OCI-LY3 (cell line): ENCODE measurements around the gene TUBB2A.

Source experiments
- H2AFZ ChIP-seq: fragments of 200-600, 300-600 bp; shearing (Covaris generic); 2 replicates; pipeline ENCODE4 v1.6.0; 2014; ENCODE audit warnings: antibody characterized with exemption, low read depth, low read length
- H3K27ac ChIP-seq: fragments of 200-600, 300-600 bp; sonication (generic); 2 replicates; pipeline ENCODE4 v1.5.1; 2014; ENCODE audit warnings: mild to moderate bottlenecking, low read length, moderate library complexity, mixed read lengths
- H3K27me3 ChIP-seq: fragments of 200-600, 300-600 bp; sonication (generic); 2 replicates; pipeline ENCODE4 v1.6.1; 2014; ENCODE audit warnings: low read depth, low read length, mixed read lengths
- H3K36me3 ChIP-seq: fragments of 200-600, 300-600 bp; sonication (generic); replicated peaks from 2 replicates; pipeline ENCODE3; 2014; ENCODE audit warnings: low read depth, low read length, mixed read lengths
- H3K4me1 ChIP-seq: fragments of 300-600, 200-600 bp; sonication (generic); 2 replicates; pipeline ENCODE4 v1.6.1; 2014; ENCODE audit warnings: low read length, mixed read lengths
- H3K4me2 ChIP-seq: fragments of 200-600, 300-600 bp; sonication (generic); 2 replicates; pipeline ENCODE4 v1.6.1; 2014; ENCODE audit warnings: low read length, mixed read lengths
- H3K4me3 ChIP-seq: fragments of 300-600, 200-600 bp; sonication (generic); 2 replicates; pipeline ENCODE4 v1.5.1; 2014; ENCODE audit warnings: antibody characterized with exemption, mild to moderate bottlenecking, low read length, moderate library complexity
- H3K79me2 ChIP-seq: fragments of 300-600, 200-600 bp; shearing (Covaris generic); 2 replicates; pipeline ENCODE4 v1.6.1; 2014; ENCODE audit warnings: mild to moderate bottlenecking, low read length, mixed read lengths
- H3K9ac ChIP-seq: fragments of 300-600, 200-600 bp; shearing (Covaris generic); 2 replicates; pipeline ENCODE4 v1.6.0; 2014; ENCODE audit warnings: mild to moderate bottlenecking, low read length, moderate library complexity
- H3K9me3 ChIP-seq: fragments of 200-600, 300-600 bp; shearing (Covaris generic); 2 replicates; pipeline ENCODE4 v1.6.1; 2014; ENCODE audit warnings: low read length, mixed read lengths; ENCODE audit not compliant: insufficient read depth
- H4K20me1 ChIP-seq: fragments of 200-600, 300-600 bp; sonication (generic); 2 replicates; pipeline ENCODE4 v1.6.1; 2016; ENCODE audit warnings: low read length, mixed read lengths; ENCODE audit not compliant: insufficient read depth
- CTCF ChIP-seq: fragments of 200-600, 300-600 bp; sonication (generic); IDR thresholded peaks from 2 replicates; pipeline ENCODE4 v1.5.1; 2014; ENCODE audit warnings: antibody characterized with exemption, low read length, low read depth
- EZH2phosphoT487 ChIP-seq: fragments of 200-600 bp; shearing (Covaris generic); IDR thresholded peaks from 2 replicates; pipeline ENCODE4 v1.6.1; 2018; ENCODE audit warnings: antibody characterized with exemption, mixed run types, low read depth

TUBB2A gene

DNA sequence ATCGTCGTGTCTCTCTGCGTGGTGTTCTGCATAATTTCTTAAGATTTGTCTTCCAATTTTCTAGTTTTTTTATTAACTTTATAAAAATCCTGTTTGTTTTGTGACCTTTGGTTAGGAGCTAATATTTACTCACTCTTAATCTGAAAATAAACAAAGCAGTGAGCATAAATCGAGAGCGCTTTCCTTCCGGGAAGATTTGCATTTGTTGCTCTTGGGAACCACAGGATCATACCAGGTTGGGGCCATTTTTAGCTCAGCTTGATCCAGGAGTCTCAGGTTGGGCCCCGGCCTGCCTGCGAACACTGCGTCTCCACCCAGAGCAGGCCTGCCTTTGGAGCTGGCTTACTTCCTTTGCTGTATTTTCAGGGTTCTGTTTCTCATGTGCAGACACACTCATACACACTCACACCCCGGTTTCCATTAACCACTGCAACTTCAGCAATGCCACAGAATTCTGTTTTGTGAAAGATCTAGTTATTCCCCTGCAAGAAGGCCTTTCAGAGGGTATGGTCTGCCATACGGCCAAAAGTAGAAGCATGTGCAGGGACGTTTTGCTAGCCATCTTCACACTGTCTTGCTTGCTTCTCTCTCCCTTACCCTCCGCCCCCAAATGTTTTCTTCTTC, 21.6 kb downstream of the TUBB2A start:
- TF ChIP-seq EZH2phosphoT487 (no peak), CTCF (no peak)
- H3K4me3 ChIP-seq: no peak overlapping the region
- H3K9me3 ChIP-seq: no peaks in the 10 kb centered on the region
- H3K36me3 ChIP-seq: no peaks in the 10 kb centered on the region
- H2AFZ ChIP-seq: no peak overlapping the region
- H3K4me1 ChIP-seq: peaks cover 15% of the 10 kb centered on the region
- H3K27me3 ChIP-seq: no peaks in the 10 kb centered on the region
- no peak overlapping the region for H3K4me2 ChIP-seq
- H3K27ac ChIP-seq: no peak overlapping the region
- no peaks in the 10 kb centered on the region for H3K79me2 ChIP-seq
- no peaks in the 10 kb centered on the region for H4K20me1 ChIP-seq
- no peak overlapping the region for H3K9ac ChIP-seq

- Histone ChIP-seq H3K9ac (no peak overlapping the region), H3K4me1 (peaks cover 1% of the 10 kb centered on the region), H3K4me3 (no peak overlapping the region), H3K27ac (no peak overlapping the region), H3K79me2 (no peaks in the 10 kb centered on the region), H4K20me1 (no peaks in the 10 kb centered on the region), H3K27me3 (no peaks in the 10 kb centered on the region), H3K9me3 (no peaks in the 10 kb centered on the region), H3K36me3 (no peaks in the 10 kb centered on the region), H3K4me2 (no peak overlapping the region), H2AFZ (no peak overlapping the region)
- no peak for TF ChIP-seq CTCF
- TF ChIP-seq EZH2phosphoT487: no peak
Observed at GRCh38 chr6:3133515-3133914, 23.8 kb downstream of the TUBB2A start.

DNA sequence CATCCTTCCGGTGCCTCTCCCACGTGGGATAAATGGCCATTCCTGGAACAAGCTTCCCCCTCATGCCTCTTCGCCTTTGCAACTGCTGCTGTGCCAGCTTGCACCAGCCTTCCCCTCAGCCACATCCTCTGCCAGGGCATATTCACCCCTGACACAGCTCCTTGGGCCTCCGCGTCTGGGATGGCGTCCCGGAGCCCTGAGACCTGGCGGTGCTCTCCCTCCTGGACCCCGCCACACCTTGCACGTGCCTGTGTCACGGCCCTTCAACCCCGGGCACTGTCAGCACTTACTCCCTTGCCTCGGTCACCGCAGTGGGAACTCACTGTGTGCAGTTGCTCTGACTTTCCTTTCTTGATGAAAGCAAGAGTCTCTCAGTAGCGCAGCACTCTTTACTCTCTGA, 25.6 kb downstream of the TUBB2A start:
- no peaks in the 10 kb centered on the region for H3K79me2 ChIP-seq
- H3K9me3 ChIP-seq: no peaks in the 10 kb centered on the region
- peaks cover 7% of the 10 kb centered on the region for H3K4me1 ChIP-seq
- H3K27ac ChIP-seq: no peak overlapping the region
- H2AFZ ChIP-seq: no peak overlapping the region
- TF ChIP-seq EZH2phosphoT487 (no peak), CTCF (no peak)
- H3K4me3 ChIP-seq: no peak overlapping the region
- no peaks in the 10 kb centered on the region for H4K20me1 ChIP-seq
- no peaks in the 10 kb centered on the region for H3K36me3 ChIP-seq
- H3K4me2 ChIP-seq: no peak overlapping the region
- no peaks in the 10 kb centered on the region for H3K27me3 ChIP-seq
- H3K9ac ChIP-seq: no peak overlapping the region

GRCh38 chr6:3128356-3129108, 28.8 kb downstream of the TUBB2A start:
- no peak overlapping the region for H3K9ac ChIP-seq
- H3K36me3 ChIP-seq: no peaks in the 10 kb centered on the region
- H2AFZ ChIP-seq: no peak overlapping the region
- no peaks in the 10 kb centered on the region for H3K9me3 ChIP-seq
- H3K4me2 ChIP-seq: no peak overlapping the region
- H3K4me1 ChIP-seq: peaks cover 7% of the 10 kb centered on the region
- H3K27ac ChIP-seq: no peak overlapping the region
- H3K4me3 ChIP-seq: no peak overlapping the region
- no peaks in the 10 kb centered on the region for H4K20me1 ChIP-seq
- no peaks in the 10 kb centered on the region for H3K27me3 ChIP-seq
- no peaks in the 10 kb centered on the region for H3K79me2 ChIP-seq
- no peak for TF ChIP-seq EZH2phosphoT487
- TF ChIP-seq CTCF: no peak
